PC-9 (cell line): Measurements from ENCODE around the gene STUM.

Experiments used
- EZH2 ChIP-seq: fragments of 200-600 bp; sonication (generic); IDR thresholded peaks from 2 replicates; pipeline ENCODE4 v1.8.0; 2017; ENCODE audit warnings: antibody characterized with exemption, low read depth
- TF ChIP-seq, protein P1 (sequence below): fragments of 200-600 bp; sonication (generic); conservative IDR thresholded peaks from 2 replicates; pipeline ENCODE4 v1.6.1; 2017; ENCODE audit warnings: mixed run types, antibody characterized with exemption, mild to moderate bottlenecking, moderate library complexity

DNA sequence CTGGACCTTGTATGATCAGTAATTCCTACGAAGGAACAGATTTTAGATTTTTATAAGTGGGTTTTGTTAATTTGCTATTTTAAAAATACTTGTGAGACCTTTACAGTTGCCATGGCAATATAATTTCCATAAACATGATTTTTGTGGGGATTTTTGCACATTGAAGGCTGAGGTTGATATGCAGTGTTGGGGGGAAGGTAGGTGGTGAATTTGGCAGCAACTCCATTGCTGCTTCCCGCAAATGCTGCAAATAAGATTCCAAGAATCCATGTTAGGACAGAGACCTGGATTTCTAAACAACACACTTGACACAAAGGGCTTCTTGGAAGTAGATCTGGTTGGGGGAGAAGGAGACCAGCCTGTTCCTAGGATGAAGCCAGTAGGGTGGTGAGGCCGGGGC lies 18.2 kb downstream of the STUM start:
- TF ChIP-seq, protein P1, sequence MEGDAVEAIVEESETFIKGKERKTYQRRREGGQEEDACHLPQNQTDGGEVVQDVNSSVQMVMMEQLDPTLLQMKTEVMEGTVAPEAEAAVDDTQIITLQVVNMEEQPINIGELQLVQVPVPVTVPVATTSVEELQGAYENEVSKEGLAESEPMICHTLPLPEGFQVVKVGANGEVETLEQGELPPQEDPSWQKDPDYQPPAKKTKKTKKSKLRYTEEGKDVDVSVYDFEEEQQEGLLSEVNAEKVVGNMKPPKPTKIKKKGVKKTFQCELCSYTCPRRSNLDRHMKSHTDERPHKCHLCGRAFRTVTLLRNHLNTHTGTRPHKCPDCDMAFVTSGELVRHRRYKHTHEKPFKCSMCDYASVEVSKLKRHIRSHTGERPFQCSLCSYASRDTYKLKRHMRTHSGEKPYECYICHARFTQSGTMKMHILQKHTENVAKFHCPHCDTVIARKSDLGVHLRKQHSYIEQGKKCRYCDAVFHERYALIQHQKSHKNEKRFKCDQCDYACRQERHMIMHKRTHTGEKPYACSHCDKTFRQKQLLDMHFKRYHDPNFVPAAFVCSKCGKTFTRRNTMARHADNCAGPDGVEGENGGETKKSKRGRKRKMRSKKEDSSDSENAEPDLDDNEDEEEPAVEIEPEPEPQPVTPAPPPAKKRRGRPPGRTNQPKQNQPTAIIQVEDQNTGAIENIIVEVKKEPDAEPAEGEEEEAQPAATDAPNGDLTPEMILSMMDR = no peak
- TF ChIP-seq EZH2 = no peak
